ENCODE data around the gene PDE4A. TPM values are rescaled to one million over a fixed set of nuclear protein-coding genes. Genes with fewer than 3 reads are reported as not detected.

Gene PDE4A
- total and polyA plus RNA-seq, 2 of the 13 experiments (the other 11 are each of a cell fraction or from before 2014, with no cell fraction given) = 1.1 to 4.1 TPM

DNA sequence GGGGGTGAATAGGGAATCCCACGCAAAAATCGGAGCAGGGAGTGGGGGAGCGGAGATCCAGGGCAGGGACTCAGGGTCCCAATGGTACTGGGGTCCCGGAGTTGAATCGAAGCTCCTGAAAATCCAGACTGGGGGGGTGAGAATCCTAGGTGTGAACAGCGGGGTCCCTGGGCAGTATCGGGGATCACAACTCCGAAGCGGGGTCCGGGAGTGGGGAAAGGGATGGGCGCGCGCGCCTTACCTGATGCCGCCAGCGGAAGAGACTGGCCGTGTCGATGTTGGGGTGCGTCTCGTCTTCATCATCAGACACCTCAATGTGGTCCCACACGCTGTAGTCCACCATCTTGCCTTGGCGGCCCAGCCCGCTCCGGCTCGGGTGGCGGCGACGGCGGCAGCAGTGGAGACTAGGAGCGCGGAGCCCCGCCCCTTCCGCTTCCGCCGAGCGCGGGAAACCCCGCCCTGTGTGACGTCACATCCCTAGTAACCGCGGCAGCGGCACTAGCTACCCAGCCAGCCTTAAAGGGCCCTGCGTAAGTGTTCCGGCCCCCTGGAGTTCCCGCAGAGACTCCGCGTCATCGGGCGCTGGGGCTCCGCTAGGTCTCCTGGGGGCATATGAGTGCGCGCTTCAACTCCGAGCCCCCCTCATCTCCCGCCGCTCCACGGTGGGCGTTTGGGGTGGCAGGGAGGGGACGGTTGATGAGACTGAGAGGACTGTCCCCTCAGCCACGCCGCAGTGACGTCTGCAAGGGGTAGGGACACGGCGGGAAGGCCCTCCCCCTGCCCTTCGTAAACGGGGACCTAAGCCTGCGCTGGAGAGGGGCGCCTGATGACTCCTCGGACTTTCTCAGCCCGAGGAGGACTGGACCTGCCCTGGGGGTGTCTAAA lies 17.0 kb upstream of the PDE4A start, which contains the start of gene CDC37 (continued):
- TF ChIP-seq, protein P1, sequence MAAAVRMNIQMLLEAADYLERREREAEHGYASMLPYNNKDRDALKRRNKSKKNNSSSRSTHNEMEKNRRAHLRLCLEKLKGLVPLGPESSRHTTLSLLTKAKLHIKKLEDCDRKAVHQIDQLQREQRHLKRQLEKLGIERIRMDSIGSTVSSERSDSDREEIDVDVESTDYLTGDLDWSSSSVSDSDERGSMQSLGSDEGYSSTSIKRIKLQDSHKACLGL (CRISPR knock-in tag; IDR thresholded peaks at IDR 0.05) = peak; percentile 53
- no peak for TF ChIP-seq KDM4B (CRISPR knock-in tag; IDR thresholded peaks at IDR 0.05)
- no peak for TF ChIP-seq KAT2B (IDR thresholded peaks at IDR 0.05; ENCODE audit: borderline replicate concordance, low read depth, low read length)
- no peak for TF ChIP-seq ZNF451 (CRISPR knock-in tag; IDR thresholded peaks at IDR 0.05)
- TF ChIP-seq ZNF558 (CRISPR knock-in tag; IDR thresholded peaks at IDR 0.05; ENCODE audit: borderline replicate concordance) = no peak; the same call in 1 of the 2 replicates
- no peak for TF ChIP-seq PLRG1 (conservative IDR thresholded peaks at IDR 0.05)
- TF ChIP-seq ARNTL (CRISPR knock-in tag; IDR thresholded peaks at IDR 0.05) = peak; percentile 38
- 0 out of 2 replicates have a peak, but pooled peaks have one; percentile 22 for TF ChIP-seq ZNF772 (CRISPR knock-in tag; IDR thresholded peaks at IDR 0.05)
- no peak for TF ChIP-seq EHMT2 (IDR thresholded peaks at IDR 0.05; ENCODE audit: borderline replicate concordance, low read depth, low read length)
- TF ChIP-seq ZNF788 (CRISPR knock-in tag; IDR thresholded peaks at IDR 0.05; ENCODE audit: borderline replicate concordance) = peak; percentile 91
- no peak for TF ChIP-seq SUZ12 (IDR thresholded peaks at IDR 0.05; ENCODE audit: low read depth, low read length)
- TF ChIP-seq CHCHD3 (CRISPR knock-in tag; IDR thresholded peaks at IDR 0.05) = no peak
- peak; percentile 67; the same call in 1 of the 2 replicates for TF ChIP-seq HES4 (CRISPR knock-in tag; IDR thresholded peaks at IDR 0.05; ENCODE audit: borderline replicate concordance)
- TF ChIP-seq, protein P2, sequence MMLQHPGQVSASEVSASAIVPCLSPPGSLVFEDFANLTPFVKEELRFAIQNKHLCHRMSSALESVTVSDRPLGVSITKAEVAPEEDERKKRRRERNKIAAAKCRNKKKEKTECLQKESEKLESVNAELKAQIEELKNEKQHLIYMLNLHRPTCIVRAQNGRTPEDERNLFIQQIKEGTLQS (CRISPR knock-in tag; IDR thresholded peaks at IDR 0.05) = no peak
- no peak for TF ChIP-seq STAT5B (CRISPR knock-in tag; IDR thresholded peaks at IDR 0.05)
- TF ChIP-seq, protein P3, sequence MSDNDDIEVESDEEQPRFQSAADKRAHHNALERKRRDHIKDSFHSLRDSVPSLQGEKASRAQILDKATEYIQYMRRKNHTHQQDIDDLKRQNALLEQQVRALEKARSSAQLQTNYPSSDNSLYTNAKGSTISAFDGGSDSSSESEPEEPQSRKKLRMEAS (IDR thresholded peaks at IDR 0.05) = peak; percentile 64
- TF ChIP-seq DNMT1 (CRISPR knock-in tag; IDR thresholded peaks at IDR 0.05) = 0 out of 2 replicates have a peak, but pooled peaks have one; percentile 53
- peak; percentile 53; the same call in 1 of the 2 replicates for TF ChIP-seq HDAC2 (CRISPR knock-in tag; IDR thresholded peaks at IDR 0.05)
- TF ChIP-seq ZNF501 (CRISPR knock-in tag; IDR thresholded peaks at IDR 0.05) = peak; percentile 46; the same call in 1 of the 2 replicates
- TF ChIP-seq U2AF1 (optimal IDR thresholded peaks at IDR 0.05; ENCODE audit: low read depth, low read length) = no peak
- no peak for TF ChIP-seq HOXA7 (CRISPR knock-in tag; IDR thresholded peaks at IDR 0.05)
- TF ChIP-seq RCOR2 (CRISPR knock-in tag; IDR thresholded peaks at IDR 0.05) = no peak
- TF ChIP-seq ZKSCAN1 (IDR thresholded peaks at IDR 0.05; ENCODE audit: low read length) = no peak
- no peak; the same call in 1 of the 2 replicates for TF ChIP-seq ZNF546 (CRISPR knock-in tag; conservative IDR thresholded peaks at IDR 0.05)
- TF ChIP-seq NFRKB (IDR thresholded peaks at IDR 0.05) = no peak
- TF ChIP-seq REPIN1 (CRISPR knock-in tag; IDR thresholded peaks at IDR 0.05; ENCODE audit: borderline replicate concordance, low read depth) = no peak; the same call in 1 of the 2 replicates
- TF ChIP-seq KAT7 (CRISPR knock-in tag; IDR thresholded peaks at IDR 0.05; ENCODE audit: borderline replicate concordance) = peak; percentile 67; the same call in 1 of the 2 replicates
- TF ChIP-seq TBL1XR1 (IDR thresholded peaks at IDR 0.05; ENCODE audit: borderline replicate concordance, low read length, partially characterized antibody) = peak; percentile 26
- TF ChIP-seq HMG20A (CRISPR knock-in tag; IDR thresholded peaks at IDR 0.05; ENCODE audit: borderline replicate concordance) = no peak
- no peak for TF ChIP-seq JARID2 (CRISPR knock-in tag; IDR thresholded peaks at IDR 0.05; ENCODE audit: insufficient replicate concordance)
- TF ChIP-seq EED (CRISPR knock-in tag; IDR thresholded peaks at IDR 0.05) = peak; percentile 79
- TF ChIP-seq ELF4 (CRISPR knock-in tag; IDR thresholded peaks at IDR 0.05; ENCODE audit: borderline replicate concordance) = no peak
